HL-60/S4 treated with phorbol 12-myristate 13-acetate at 8.2 ng/mL for 4 days and 3 days (cell line): ENCODE measurements around the gene COL5A1.

Experiments
- in situ Hi-C: fragments of 300-500 bp; cut with MboI; formaldehyde crosslinking; loops from 2 replicates; pipeline ENCODE4 v1.15.0; 2022; ENCODE audit warnings: low sequenced_read_pairs

Gene COL5A1

GRCh38 chr9:134625361-134626068, 16.1 kb upstream of the COL5A1 start:
- in situ Hi-C loops = no loop called here

DNA sequence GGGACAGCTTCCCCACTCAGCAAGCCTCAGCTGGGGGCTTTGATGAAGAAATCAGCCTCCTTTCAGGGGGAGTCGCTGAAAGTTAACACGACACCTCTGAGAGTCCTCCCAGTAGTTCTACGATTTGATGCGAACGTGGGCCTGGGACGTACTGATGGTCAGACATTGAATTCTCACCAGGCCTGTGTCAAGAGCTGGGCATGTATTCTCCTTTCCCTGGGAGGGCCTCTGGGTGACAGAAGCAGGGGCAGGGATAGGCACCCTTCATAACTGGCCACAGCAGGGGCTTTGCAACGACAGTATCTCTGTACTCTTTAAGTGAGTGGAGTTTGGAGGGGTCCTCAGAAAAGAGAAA, 15.6 kb upstream of the COL5A1 start:
- in situ Hi-C loops = no loop called here

DNA sequence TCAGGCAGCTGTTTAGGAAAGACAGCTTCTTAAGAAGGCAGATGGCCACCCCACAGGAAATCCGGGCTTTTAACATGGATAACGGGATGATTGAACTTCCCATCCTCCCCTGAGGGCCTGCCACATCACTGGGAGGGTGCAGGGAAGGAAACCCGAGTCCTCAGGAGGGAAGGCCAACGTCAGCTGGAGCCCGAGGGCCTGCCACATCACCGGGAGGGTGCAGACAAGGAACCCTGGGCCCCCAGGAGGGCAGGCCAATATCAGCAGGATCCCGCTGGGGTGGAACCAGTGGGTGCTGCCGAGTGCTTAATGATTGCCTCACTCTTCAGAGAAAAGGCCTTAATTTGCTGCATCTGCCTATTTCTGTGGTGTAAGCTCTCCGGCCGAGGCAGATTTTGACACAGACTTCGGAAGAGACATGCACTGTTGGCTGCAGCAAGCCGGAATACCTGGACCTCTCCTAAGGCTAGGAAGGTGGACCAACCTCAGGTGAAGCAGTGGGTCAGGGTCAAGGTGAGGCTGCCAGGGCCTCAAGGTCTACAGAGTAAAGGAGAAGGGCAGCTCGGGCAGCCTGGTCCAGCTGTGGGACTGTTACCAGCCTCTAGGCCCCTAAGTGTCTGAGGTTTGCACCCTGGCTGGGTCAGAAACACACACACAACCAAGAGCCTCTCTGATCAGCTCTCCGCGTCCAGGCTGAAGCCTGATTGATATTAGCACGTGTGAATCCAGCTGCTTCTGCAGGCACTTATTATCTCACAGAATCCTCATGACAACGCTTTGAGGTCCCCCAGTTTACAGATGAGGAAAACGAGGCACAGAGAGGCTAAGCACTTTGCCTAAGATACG, 14.8 kb upstream of the COL5A1 start:
- in situ Hi-C loops = no loop called here

- in situ Hi-C loops = no loop called here
Measured at GRCh38 chr9:134627417-134628353, 13.9 kb upstream of the COL5A1 start.

DNA sequence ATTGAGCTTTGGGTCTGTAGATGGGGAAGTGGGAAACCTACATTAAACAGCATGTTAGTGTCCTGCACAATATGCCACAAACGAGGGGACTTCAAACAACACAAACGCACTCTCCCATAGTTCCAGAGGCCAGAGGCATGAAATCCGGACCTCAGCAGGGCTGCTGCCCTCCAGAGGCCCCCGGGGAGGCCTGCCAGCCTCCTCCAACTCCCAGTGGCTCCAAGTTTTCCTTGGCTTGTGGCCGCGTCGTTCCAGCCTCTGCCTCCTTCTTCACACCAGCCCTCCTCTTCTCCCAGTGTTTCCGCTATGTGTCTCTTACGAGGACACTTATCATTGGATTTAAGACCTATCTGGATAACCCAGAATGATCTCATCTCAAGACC, 13.3 kb upstream of the COL5A1 start:
- in situ Hi-C loops = no loop called here

GRCh38 chr9:134629061-134629585, 12.5 kb upstream of the COL5A1 start:
- in situ Hi-C loops = no loop called here

DNA sequence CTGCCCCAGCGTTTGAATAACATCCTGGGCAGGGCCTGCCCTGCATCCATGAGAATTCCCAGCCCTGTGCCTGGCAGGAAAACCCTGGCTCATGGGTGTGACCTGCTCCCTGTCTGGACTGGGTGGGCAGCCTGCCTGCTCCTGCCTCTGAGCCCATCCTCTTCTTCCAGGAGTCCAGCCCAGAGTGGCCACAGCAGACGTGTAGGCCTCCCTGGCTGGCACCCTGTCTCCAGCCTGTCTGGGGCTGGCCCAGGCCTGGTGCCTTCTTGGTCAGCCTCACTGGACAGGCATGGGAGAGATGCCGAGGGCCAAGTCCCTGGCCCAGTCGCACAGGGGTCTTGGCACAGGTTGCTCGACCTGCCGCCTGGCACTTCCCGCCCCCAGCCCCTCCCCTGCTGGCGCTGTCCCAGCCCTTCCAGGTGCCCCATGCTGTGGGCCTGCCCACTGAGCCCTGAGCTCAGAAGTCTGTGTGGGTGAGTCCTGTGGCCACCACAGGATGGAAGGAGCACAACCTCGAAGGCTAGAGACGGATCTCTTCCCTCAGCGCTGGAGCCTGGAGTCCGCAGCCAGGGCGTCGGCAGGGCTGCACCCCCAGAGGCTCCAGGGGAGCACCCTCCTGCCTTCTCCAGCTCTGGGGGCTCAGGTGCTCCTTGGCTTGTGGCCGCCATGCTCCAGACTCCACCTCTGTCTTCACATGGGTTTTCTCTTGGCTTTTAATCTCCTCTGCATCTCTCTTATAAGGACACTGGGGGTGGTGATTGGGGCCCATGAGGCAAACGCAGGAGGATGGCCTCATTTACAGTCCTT, 11.8 kb upstream of the COL5A1 start:
- in situ Hi-C loops = no loop called here

GRCh38 chr9:134630393-134630790, 11.2 kb upstream of the COL5A1 start:
- in situ Hi-C loops = no loop called here

DNA sequence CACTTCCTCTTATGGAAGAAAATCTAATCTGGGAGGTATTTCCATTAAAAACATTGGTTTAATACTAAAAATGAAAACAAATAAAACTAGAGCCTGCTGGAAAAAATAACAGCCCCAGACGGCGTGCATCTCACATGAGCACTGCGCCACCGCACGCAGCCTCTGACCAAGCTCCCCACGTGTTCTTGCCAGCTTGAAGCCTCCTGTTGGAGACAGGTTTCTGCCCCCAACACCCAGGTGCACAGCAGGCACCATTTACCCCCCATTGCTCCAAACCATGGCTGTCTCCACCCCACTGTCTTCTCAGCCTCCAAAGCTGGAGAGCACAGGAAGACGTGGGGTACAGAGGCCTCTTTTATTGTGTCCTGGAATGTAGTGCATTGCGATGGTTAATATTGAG, 10.7 kb upstream of the COL5A1 start:
- in situ Hi-C loops = no loop called here

- in situ Hi-C loops = no loop called here
Measured at GRCh38 chr9:134631881-134632280, 9.7 kb upstream of the COL5A1 start.

GRCh38 chr9:134632329-134632728, 9.3 kb upstream of the COL5A1 start:
- in situ Hi-C loops = no loop called here

GRCh38 chr9:134633362-134634142, 8.1 kb upstream of the COL5A1 start:
- in situ Hi-C loops = no loop called here

GRCh38 chr9:134634176-134634575, 7.4 kb upstream of the COL5A1 start:
- in situ Hi-C loops = no loop called here

DNA sequence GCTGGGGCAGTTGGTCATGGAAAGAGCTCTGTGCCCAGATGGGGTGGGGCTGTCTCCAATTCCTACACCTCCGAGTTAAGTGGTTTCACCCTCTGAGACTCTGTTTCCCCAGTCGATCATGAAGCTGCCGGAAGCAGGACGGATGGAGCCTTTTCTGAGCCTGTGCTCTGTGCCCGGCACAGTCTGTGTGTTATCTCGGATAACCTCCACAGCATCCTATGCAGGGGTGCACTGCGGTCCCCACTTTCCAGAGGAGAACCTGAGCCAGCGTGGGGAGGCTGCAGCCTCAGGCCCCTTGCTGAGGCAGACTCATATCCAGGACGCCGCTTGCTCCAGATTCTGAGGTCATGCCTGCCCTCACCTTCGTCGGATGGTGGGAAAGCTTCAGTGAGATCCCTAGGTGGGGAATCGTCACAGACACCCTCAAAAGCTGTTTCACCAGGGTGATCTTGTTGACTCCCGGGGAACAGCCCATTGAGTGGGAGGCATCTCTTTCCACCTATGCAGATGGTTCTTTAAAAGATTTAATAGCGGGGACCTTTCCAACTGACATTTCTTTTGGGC, 6.9 kb upstream of the COL5A1 start:
- in situ Hi-C loops = no loop called here

DNA sequence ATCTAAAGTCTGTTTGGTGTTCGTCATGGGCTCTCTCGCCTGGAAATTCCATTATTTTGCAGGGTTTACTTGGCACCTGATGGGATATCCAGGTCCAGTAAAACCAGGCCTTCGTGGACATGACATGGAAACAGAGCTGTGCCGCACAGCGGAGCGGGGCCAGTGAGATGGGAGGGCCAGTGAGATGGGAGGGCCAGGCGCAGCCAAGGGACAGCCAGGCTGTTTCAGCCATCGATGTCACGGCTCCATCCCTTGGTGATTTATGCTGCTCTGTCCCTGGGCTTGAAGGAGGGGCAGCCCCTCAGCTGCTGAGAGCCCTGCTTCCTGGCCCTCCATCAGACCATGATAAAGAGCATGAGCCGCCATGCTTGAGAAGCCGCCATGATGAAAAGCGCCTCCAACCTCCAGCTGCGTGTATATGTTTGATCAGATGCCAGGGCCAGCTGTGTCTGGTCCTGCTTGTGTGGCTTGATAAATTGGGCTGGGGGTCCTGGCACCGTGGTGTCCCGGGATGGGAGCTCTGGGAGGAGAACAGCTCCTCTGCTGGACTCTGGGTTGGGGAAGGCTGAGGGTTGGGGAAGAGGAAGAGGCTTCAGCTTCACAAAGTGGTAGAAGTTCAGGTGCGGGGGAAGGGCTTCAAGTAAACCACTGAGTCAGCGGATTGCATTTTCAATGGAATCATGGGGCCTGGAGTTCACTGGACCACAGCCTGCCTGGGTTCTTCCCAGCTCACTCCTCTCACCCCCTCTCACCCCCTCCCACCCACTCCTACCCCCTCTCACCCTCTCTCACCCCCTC, 6.1 kb upstream of the COL5A1 start:
- in situ Hi-C loops = no loop called here

DNA sequence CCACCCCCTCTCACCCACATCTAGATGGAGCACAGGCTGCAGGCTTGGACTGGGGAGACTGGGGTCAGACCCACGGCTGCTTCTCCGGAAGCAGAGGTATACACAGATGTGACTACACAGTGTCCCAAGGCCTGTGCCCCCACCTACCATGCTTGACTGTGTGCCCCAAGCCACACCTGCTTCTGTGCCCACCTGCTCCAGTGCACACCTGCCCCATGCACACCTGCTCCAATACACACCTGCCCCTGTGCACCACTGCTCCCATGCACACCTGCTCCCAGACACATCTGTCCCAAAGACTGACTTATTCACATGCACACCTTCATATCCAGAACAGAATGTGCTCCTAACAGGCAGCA, 5.5 kb upstream of the COL5A1 start:
- in situ Hi-C loops = no loop called here

DNA sequence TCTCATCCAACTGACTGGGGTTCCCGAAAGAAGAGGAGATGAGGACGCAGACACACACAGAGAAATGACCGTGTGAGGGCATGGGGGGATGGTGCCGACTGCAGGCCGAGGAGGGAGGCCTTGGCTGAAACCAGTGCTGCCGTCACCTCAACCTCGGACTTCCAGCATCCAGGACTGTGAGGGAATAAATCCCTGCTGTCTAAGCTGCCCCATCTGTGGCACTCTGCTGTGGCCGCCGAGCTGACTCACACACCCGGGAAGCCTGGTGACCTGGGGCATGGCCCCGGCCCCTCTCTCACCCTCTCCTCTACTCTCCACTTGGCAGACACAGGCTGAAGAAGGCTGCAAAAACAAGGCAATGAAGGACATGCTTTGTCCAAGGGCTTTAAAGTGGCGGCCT, 4.4 kb upstream of the COL5A1 start:
- in situ Hi-C loops = no loop called here

GRCh38 chr9:134637696-134638501, 3.7 kb upstream of the COL5A1 start:
- in situ Hi-C loops = no loop called here
